Suprapubic skin (tissue), 4 donors: ENCODE results near the gene LRRC7. TPM values are rescaled to one million over a fixed set of nuclear protein-coding genes. Genes with fewer than 3 reads are reported as not detected.

ENCODE experiments used
- DNase-seq, 2 donors: peaks; one replicate each; pipeline ENCODE4 v3.0.0-alpha.2; 2019; ENCODE audit warnings: low spot score in 2 of 2
- H3K27ac ChIP-seq: fragments of 200-600 bp; sonication (generic); one replicate; pipeline ENCODE4 v1.5.1; 2019
- H3K27me3 ChIP-seq: fragments of 200-600 bp; sonication (generic); one replicate; pipeline ENCODE4 v1.5.1; 2019
- H3K36me3 ChIP-seq: fragments of 200-600 bp; sonication (generic); one replicate; pipeline ENCODE4 v1.5.1; 2019
- H3K4me1 ChIP-seq: fragments of 200-600 bp; sonication (generic); one replicate; pipeline ENCODE4 v1.5.1; 2019
- H3K4me3 ChIP-seq: fragments of 200-600 bp; sonication (generic); one replicate; pipeline ENCODE4 v1.5.1; 2019; ENCODE audit warnings: mild to moderate bottlenecking
- H3K9me3 ChIP-seq: fragments of 200-600 bp; sonication (generic); one replicate; pipeline ENCODE4 v1.5.1; 2019
- EP300 ChIP-seq: sonication (generic); formaldehyde crosslinking; IDR thresholded peaks from one replicate; pipeline ENCODE4 v1.6.1; 2017; ENCODE audit warnings: antibody characterized with exemption
- POLR2A ChIP-seq, 2 donors: fragments of 450-650 bp; IDR thresholded peaks; one replicate each; pipeline ENCODE4 v1.6.1; 2017; ENCODE audit warnings: antibody characterized with exemption in 2 of 2, mild to moderate bottlenecking in 2 of 2, moderate library complexity in 2 of 2
- POLR2AphosphoS5 ChIP-seq, 3 donors: sonication (generic); formaldehyde crosslinking; IDR thresholded peaks; one replicate each; pipeline ENCODE4 v1.6.1; 2017; ENCODE audit warnings: antibody characterized with exemption in 3 of 3
- WGBS: methylation state at CpG from one replicate; pipeline ENCODE4 v1.1.5; 2018; 5-methylcytosine and 5-hydroxymethylcytosine counted together
- total RNA-seq, 4 donors: library from RNA; depleted of rRNA; stranded (reverse); fragments of >200 nt; gene quantifications; one replicate each; pipeline ENCODE4 v1.1.0, GENCODE V29; 2016
- TF ChIP-seq, protein P1 (sequence below), 2 donors: fragments of 200-600 bp in 1 of 2; fragments of 450-650 bp in 1 of 2; sonication (generic) in 1 of 2; IDR thresholded peaks; one replicate each; pipeline ENCODE4 v1.5.1; 2016 to 2019; ENCODE audit warnings: antibody characterized with exemption in 2 of 2, mild to moderate bottlenecking in 1 of 2, moderate library complexity in 1 of 2

LRRC7 gene
- total RNA-seq, 4 donors from 2014 or later: 0.24 to 0.98 (median 0.47) TPM

DNA sequence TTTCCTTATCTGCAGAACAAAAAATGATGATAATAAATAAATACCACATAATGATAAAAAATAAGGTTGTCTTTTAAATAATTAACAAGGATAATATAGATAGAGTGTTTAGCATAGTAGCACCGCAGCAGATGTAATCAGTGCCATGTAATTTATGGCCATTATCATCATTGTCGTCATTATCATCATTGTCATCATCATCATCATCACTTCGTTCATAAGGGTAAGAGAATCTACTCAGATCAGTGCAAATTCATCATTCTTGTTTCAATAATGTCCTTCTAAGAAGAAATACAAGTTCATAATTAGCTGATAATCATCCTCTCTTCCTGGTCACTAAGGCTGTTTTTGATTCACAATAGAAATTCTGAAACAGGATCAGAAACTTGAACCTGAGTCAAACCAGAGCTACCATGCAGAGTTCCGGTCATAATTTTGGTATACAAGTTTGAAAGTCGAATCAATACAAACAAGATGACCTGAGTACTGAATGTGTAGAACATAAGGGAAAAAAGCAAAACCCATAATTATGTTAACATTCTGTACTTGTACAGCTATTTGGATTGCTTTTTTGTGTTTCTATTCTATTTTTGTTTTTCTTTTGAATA, 465.6 kb downstream of the LRRC7 start:
- DNase-seq: no peak
- Histone ChIP-seq H3K27me3 (no peaks in the 10 kb centered on the region), H3K4me1 (no peaks in the 10 kb centered on the region), H3K36me3 (no peaks in the 10 kb centered on the region), H3K9me3 (no peaks in the 10 kb centered on the region), H3K27ac (no peak overlapping the region), H3K4me3 (no peak overlapping the region)
- TF ChIP-seq POLR2A (IDR thresholded peaks at IDR 0.05) (no peak), EP300 (no peak), POLR2AphosphoS5 (IDR thresholded peaks at IDR 0.05) (no peak)
- TF ChIP-seq, protein P1, sequence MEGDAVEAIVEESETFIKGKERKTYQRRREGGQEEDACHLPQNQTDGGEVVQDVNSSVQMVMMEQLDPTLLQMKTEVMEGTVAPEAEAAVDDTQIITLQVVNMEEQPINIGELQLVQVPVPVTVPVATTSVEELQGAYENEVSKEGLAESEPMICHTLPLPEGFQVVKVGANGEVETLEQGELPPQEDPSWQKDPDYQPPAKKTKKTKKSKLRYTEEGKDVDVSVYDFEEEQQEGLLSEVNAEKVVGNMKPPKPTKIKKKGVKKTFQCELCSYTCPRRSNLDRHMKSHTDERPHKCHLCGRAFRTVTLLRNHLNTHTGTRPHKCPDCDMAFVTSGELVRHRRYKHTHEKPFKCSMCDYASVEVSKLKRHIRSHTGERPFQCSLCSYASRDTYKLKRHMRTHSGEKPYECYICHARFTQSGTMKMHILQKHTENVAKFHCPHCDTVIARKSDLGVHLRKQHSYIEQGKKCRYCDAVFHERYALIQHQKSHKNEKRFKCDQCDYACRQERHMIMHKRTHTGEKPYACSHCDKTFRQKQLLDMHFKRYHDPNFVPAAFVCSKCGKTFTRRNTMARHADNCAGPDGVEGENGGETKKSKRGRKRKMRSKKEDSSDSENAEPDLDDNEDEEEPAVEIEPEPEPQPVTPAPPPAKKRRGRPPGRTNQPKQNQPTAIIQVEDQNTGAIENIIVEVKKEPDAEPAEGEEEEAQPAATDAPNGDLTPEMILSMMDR (IDR thresholded peaks at IDR 0.05): no peak
- WGBS: 77% methylated on average over 5 of the region's 5 CpGs

DNA sequence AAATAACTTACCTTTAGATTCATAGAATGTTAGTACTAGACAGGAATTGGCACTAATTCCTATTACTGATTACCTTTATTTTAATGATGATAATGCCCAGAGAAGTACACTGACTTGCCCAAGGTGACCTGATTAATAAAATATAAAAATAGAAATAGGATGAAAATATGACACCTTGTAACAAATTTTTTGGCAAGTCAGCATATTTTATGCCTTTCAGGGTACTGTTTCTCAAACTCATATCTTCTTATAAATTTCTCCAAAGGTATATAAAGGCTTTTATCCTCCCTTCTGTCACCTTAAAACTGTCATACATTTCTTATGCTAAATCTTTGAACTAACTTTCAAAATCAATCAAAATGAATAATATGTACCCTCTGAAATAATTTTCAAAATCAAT, 466.2 kb downstream of the LRRC7 start:
- no peak overlapping the region for H3K4me3 ChIP-seq
- no peaks in the 10 kb centered on the region for H3K36me3 ChIP-seq
- H3K9me3 ChIP-seq: no peaks in the 10 kb centered on the region
- DNase-seq: no peak
- H3K27ac ChIP-seq: no peak overlapping the region
- H3K27me3 ChIP-seq: no peaks in the 10 kb centered on the region
- H3K4me1 ChIP-seq: no peaks in the 10 kb centered on the region
- TF ChIP-seq POLR2AphosphoS5 (IDR thresholded peaks at IDR 0.05): no peak
- TF ChIP-seq EP300: no peak
- TF ChIP-seq, protein P1 (IDR thresholded peaks at IDR 0.05): no peak
- TF ChIP-seq POLR2A (IDR thresholded peaks at IDR 0.05): no peak

DNA sequence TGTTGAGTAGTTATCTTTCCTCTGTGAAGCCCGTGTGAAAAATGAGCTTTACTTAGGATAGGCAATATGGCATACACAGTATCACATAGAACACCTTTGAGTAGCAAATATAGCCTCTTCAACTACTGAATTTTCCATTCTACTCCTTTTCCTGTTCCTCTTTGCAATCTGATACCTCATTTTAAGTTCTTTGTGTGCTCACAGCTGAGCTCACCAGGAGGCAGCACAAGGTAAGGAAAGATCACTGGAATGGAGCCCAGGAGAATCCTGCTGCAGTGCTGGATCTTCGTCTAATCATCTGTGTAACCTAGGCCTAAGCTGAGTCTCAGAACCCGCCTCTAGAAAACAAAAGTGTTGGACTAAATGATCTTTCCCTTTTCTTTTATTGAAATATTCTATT, 466.7 kb downstream of the LRRC7 start:
- DNase-seq: no peak
- no peaks in the 10 kb centered on the region for H3K27me3 ChIP-seq
- WGBS: 45% methylated on average over 3 of the region's 3 CpGs
- H3K27ac ChIP-seq: no peak overlapping the region
- no peaks in the 10 kb centered on the region for H3K36me3 ChIP-seq
- H3K9me3 ChIP-seq: no peaks in the 10 kb centered on the region
- no peak overlapping the region for H3K4me3 ChIP-seq
- TF ChIP-seq EP300: no peak
- no peak for TF ChIP-seq POLR2AphosphoS5 (IDR thresholded peaks at IDR 0.05)
- TF ChIP-seq POLR2A (IDR thresholded peaks at IDR 0.05): no peak
- no peaks in the 10 kb centered on the region for H3K4me1 ChIP-seq

DNA sequence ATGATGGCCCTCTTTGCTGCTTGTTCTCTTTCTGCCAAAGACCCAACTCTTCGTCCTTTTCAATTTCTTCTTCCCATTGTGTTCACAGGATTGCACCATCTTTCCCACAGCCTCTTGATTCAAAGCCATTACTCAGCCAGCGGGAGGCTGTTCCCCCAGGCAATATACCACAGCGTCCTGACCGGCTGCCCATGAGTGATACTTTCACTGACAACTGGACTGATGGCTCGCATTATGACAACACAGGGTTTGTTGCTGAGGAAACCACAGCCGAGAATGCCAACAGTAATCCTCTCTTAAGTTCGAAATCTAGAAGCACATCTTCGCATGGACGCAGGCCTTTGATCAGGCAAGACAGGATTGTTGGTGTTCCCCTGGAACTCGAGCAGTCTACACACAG, 470.3 kb downstream of the LRRC7 start:
- 79% methylated on average over 10 of the region's 10 CpGs for WGBS
- no peaks in the 10 kb centered on the region for H3K36me3 ChIP-seq
- H3K9me3 ChIP-seq: no peaks in the 10 kb centered on the region
- H3K4me3 ChIP-seq: no peak overlapping the region
- H3K4me1 ChIP-seq: no peaks in the 10 kb centered on the region
- DNase-seq: no peak
- no peak for TF ChIP-seq EP300
- no peak for TF ChIP-seq POLR2A (IDR thresholded peaks at IDR 0.05)
- no peak for TF ChIP-seq POLR2AphosphoS5 (IDR thresholded peaks at IDR 0.05)
- TF ChIP-seq, protein P1 (IDR thresholded peaks at IDR 0.05): no peak
- no peak overlapping the region for H3K27ac ChIP-seq
- H3K27me3 ChIP-seq: no peaks in the 10 kb centered on the region

DNA sequence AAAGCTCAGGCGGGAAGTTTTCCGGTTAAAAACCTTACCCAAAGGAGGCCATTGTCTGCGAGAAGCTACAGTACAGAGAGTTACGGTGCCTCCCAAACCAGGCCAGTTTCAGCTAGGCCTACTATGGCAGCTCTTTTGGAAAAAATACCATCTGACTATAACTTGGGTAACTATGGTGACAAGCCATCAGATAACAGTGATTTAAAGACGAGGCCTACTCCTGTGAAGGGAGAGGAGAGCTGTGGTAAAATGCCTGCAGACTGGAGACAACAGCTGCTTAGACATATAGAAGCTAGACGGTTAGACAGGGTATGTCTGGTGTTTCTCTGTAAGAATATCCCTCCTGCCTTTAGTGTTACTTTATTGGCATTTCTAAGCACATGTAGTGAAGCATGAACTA, 471.8 kb downstream of the LRRC7 start:
- 79% methylated on average over 6 of the region's 6 CpGs for WGBS
- no peak overlapping the region for H3K4me3 ChIP-seq
- H3K4me1 ChIP-seq: no peaks in the 10 kb centered on the region
- H3K27me3 ChIP-seq: no peaks in the 10 kb centered on the region
- H3K9me3 ChIP-seq: no peaks in the 10 kb centered on the region
- no peak overlapping the region for H3K27ac ChIP-seq
- H3K36me3 ChIP-seq: no peaks in the 10 kb centered on the region
- TF ChIP-seq, protein P1 (IDR thresholded peaks at IDR 0.05): no peak
- no peak for TF ChIP-seq POLR2AphosphoS5 (IDR thresholded peaks at IDR 0.05)
- TF ChIP-seq EP300: no peak
- DNase-seq: no peak
